GM21717 (cell line): Measurements from ENCODE around the gene APLNR.

ENCODE experiments used
- ATAC-seq: cut with Tn5 transposase; IDR thresholded peaks from one replicate; pipeline ENCODE4 v1.9.1; 2021; ENCODE audit warnings: mild to moderate bottlenecking, moderate library complexity; ENCODE audit not compliant: unreplicated experiment

APLNR gene

GRCh38 chr11:57219021-57219627 is 17.9 kb downstream of the APLNR start:
- ATAC-seq: no peak

- ATAC-seq: no peak
These were observed 20.0 kb downstream of the APLNR start for GRCh38 chr11:57217053-57217452.

DNA sequence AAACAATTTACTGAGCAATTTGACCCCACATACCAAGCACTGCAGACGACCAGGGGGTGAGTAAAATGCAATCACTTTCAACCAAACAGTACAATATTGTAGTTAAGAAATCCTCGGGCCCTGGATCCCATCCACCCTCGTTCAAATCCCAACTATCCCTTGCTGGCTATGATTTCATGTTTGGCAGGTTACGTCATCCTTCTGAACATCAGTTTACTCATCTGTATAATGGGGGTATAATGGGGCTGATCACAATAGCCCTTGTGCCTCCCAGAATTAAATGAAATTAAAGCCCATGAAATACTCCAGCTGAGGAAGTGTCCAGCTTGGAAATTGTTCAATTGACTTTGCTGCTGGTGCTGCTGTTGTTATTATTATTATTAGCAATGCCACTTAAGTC is 20.6 kb downstream of the APLNR start:
- ATAC-seq: no peak

DNA sequence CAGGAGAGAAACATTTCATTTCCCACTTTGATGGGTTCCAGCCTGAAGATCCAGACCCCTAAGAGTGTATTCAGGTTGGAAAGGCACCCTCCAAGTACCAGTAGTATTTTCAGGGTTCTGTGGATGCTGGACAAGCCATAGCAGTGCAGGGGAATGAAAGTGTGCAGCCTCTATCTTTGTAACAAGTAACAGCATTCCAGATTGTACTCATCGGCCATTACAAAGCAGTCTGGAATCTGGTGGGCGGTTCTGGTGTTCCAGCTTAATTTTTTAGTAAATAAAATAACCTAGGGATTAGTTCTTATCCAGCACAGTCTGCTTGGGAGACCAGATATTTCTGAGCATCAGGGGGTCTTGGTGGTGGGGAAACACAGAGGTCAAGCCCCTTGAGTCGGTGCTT is 22.6 kb downstream of the APLNR start:
- ATAC-seq: no peak

GRCh38 chr11:57214098-57214417 is 23.0 kb downstream of the APLNR start:
- ATAC-seq: no peak

DNA sequence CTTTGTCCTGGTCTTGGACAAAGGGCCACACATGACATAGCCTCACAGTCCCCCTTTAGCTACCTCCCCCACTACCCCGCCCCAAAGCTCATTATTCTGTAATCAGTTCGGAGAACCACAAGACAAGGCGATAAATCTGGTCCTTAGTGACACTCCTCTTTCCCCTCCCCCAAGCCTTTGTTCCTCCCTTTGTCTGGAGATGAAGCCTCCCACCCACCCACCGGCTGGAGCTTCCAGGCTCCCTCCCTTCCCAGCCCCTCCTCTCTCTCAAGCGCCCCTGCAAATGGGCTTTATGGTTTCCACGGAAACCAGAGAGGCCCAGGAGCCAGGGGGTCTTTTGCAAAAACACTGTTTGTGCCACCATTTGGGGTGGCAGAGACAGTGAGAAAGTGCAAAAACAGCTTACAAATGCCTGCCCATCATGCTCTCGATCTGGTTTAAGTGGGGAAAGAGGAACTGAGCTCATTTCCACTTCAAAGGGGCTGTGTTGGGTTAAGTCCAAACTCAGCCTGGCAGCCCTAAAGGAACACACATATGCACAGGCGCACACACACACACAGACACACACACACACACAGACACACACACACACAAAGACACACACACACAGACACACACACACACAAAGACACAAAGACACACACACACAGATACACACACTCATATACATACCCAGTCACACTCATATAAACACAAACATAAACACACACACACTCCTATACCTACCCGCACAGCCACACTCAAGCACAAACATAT is 23.5 kb downstream of the APLNR start:
- ATAC-seq: no peak

DNA sequence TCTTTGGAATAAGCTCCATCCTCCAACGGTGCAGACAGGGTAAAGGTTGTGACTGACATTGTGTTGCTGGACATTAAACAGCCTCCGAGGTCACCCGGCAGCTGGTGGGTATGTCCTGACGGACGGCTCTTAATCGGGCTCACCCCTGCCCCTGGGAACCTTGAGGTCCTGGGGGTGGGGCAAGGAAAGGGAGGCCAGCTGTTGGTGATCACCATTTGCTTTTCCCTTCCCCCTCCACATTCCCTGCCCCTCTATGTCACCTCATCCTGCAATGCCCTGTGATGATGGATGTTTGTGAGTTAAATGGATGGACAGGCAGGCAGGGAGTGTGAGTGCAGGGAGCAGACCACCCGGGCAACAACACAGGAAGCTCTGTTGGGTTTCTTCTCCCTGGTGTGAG is 26.3 kb downstream of the APLNR start:
- ATAC-seq: no peak

GRCh38 chr11:57207168-57207567 is 29.9 kb downstream of the APLNR start:
- no peak for ATAC-seq

DNA sequence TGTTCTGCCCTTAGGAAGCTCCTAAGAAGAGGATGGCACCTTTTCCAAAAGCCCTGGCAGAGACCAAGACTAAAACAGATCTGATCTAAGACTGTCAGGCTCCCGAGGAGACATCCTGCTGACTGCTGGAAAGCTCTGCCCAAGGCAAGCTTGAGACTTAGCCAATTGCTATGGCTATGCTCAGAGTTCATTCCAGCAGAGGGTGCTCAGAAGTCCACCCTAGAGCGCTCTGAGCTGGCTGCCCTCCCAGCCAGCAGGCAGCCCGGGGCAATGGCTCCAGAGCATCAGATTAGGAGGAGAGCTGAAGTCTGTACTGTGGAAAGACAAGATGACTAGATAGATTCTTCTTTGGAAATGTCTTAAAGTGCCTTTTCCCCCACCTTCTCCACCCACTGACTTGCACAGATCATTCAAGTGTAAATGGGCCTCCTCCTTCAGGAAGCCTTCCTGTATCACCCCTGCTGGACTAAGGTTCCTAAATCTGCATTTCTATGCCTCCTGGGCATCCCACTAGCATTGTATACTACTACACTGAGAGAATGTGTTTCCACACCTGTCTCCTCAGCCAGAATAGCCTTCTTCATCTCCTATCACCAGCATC is 31.9 kb downstream of the APLNR start:
- ATAC-seq: no peak

DNA sequence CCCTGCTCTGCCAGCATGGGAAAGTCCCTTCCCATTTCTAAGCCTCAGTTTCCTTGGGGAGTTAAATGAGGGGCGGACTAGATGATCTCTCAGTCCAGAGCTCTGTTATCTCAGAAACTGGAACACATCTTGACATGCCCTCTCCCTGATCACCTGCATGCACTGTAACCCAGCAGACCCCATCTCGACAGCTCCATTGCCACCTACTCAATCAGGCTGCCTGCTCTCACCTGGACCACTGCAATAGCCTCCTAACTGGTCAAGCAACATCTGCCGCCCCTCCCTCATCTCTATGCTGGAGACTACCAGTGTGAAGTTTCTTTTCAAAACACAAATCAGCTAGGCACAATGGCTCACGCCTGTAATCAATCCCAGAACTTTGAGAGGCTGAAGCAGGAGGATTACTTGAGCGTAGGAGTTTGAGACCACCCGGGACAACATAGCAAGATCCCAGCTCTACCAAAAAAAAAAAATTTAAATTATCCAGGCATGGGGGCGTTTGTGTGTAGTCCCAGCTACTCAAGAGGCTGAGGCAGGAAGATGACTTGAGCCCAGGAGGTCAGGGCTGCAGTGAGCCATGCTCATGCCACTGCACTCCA is 33.1 kb downstream of the APLNR start:
- ATAC-seq: no peak

- ATAC-seq: no peak
These were observed 33.7 kb downstream of the APLNR start for GRCh38 chr11:57203359-57203758.

GRCh38 chr11:57202281-57202680 is 34.8 kb downstream of the APLNR start:
- ATAC-seq: no peak

GRCh38 chr11:57200917-57201316 is 36.1 kb downstream of the APLNR start:
- no peak for ATAC-seq

DNA sequence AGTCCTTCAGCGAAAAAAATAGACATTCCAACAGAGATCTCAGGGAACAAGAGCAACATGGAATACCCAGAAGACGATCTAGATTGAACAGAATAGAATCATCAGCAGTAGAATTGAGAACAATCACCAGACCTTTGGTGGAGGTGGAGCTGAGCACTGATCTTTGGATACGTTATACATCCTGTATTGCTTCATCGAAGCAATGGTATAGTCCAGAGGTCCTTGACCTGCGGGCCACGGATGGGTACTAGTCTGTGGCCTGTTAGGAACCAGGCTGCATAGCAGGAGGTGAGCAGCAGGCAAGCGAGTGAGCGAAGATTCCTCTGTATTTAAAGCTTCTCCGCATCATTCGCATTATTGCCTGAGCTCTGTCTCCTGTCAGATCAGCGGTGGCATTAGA is 37.7 kb downstream of the APLNR start:
- no peak for ATAC-seq

GRCh38 chr11:57197762-57198161 is 39.3 kb downstream of the APLNR start:
- no peak for ATAC-seq

- no peak for ATAC-seq
These were observed 40.5 kb downstream of the APLNR start for GRCh38 chr11:57196596-57196995.

GRCh38 chr11:57192316-57192715 is 44.7 kb downstream of the APLNR start:
- no peak for ATAC-seq

DNA sequence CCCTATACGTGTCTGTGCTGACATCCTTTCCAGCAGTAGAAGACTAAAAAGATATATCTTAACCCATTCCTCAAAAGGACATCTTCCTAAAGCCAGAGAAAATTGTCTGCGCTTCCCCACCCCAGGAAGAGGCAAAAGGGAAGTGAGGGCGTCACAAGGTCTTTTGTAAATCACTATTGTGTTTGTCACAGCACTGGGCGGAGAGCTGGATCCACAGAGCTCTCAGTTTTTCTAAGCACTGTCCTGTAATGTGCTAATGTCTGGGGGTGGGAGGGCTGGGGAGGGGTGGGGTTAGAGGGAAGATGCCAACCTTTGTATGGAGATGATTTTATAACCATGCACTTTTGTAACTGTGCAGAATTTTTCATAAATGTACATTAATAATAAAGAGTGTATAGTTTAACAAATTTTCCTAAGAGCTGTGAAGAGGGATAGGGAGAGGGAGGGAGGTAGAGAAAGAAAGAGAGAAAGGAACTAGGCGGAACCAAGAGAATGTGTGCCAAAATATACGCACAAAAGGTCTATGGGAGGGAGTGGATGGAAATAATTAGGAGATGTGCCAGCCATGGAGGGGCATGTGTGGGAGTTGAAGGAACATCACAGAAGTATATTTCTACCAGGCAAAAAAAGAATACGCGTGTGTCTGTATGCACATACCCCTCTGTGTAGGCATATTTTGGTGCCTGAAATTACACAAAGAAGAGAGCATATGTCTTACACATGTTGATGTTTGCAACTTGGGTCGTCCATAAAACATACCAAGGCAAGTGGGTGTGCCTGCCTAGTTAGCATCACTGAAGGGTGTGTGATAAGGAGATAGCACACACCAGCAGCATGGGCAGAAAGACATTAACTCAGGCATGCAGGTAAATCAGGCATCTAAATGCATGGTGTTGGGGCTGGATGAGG is 45.5 kb downstream of the APLNR start:
- no peak for ATAC-seq

DNA sequence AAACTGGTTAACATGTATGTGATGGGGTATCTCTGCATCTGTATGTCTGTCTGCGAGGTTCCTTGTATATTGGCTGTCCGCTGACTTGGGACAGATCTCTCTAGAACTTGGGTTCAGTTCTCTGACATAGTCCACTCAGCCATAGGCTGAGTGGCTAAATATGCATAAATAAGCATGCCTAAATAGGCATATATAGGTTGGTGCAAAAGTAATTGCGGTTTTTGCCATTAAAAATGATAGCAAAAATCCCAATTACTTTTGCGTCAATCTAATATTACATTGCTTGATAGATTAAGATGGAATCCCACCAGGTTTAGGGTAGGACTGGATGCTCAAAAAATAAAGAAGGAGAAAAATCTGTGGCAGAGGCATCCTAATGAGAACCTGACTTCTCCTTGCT is 46.5 kb downstream of the APLNR start:
- ATAC-seq: no peak
